GM23338 (cell line): ENCODE measurements around the gene GRM4.

Experiments used
- CREB1 ChIP-seq: fragments of 250-450 bp; sonication (Bioruptor Pico); IDR thresholded peaks from 2 replicates; pipeline ENCODE4 v1.5.0; 2020; ENCODE audit warnings: low read depth, mild to moderate bottlenecking, moderate library complexity
- CTCF ChIP-seq, 2 experiments: fragments of 200-600 bp in 1 of 2; sonication (generic) in 1 of 2; conservative IDR thresholded peaks; 2 replicates each; pipeline versions ENCODE4 v1.5.1 to v1.6.1; 2016 to 2017; ENCODE audit warnings: antibody characterized with exemption in 2 of 2, low read depth in 2 of 2, mild to moderate bottlenecking in 2 of 2, moderate library complexity in 1 of 2
- ETS1 ChIP-seq: IDR thresholded peaks from 2 replicates; pipeline ENCODE4 v1.6.1; 2016; ENCODE audit warnings: antibody characterized with exemption
- EZH2 ChIP-seq: fragments of 200-600 bp; sonication (generic); IDR thresholded peaks from one replicate; pipeline ENCODE4 v1.8.0; 2017; ENCODE audit warnings: antibody characterized with exemption, mild to moderate bottlenecking, low read depth; ENCODE audit not compliant: unreplicated experiment
- EZH2phosphoT487 ChIP-seq: fragments of 200-600 bp; sonication (generic); IDR thresholded peaks from one replicate; pipeline ENCODE4 v1.8.1; 2018; ENCODE audit warnings: antibody characterized with exemption; ENCODE audit not compliant: unreplicated experiment
- JUNB ChIP-seq: IDR thresholded peaks from one replicate; pipeline ENCODE4 v1.6.1; 2016; ENCODE audit warnings: antibody characterized with exemption; ENCODE audit not compliant: unreplicated experiment
- NANOG ChIP-seq: IDR thresholded peaks from 2 replicates; pipeline ENCODE4 v1.6.1; 2016; ENCODE audit warnings: antibody characterized with exemption, borderline replicate concordance
- POLR2AphosphoS5 ChIP-seq: IDR thresholded peaks from 2 replicates; pipeline ENCODE4 v1.6.1; 2016; ENCODE audit warnings: antibody characterized with exemption, low read depth
- REST ChIP-seq: IDR thresholded peaks from one replicate; pipeline ENCODE4 v1.6.1; 2018; ENCODE audit warnings: antibody characterized with exemption; ENCODE audit not compliant: unreplicated experiment
- STAT1 ChIP-seq: IDR thresholded peaks from one replicate; pipeline ENCODE4 v1.6.1; 2016; ENCODE audit warnings: antibody characterized with exemption; ENCODE audit not compliant: unreplicated experiment
- ZNF114 ChIP-seq: fragments of 250-450 bp; sonication (Bioruptor Pico); IDR thresholded peaks from 2 replicates; pipeline ENCODE4 v1.5.0; 2020; ENCODE audit warnings: mild to moderate bottlenecking, moderate library complexity
- ZNF331 ChIP-seq: fragments of 250-450 bp; sonication (Bioruptor Pico); IDR thresholded peaks from 2 replicates; pipeline ENCODE4 v1.5.0; 2020; ENCODE audit warnings: low read depth, mild to moderate bottlenecking, moderate library complexity
- ZNF462 ChIP-seq: fragments of 250-450 bp; sonication (Bioruptor Pico); IDR thresholded peaks from 2 replicates; pipeline ENCODE4 v1.5.0; 2020; ENCODE audit warnings: mild to moderate bottlenecking, moderate library complexity

GRCh38 chr6:33983109-33983716, 162.7 kb downstream of the GRM4 start:
- TF ChIP-seq CTCF (conservative IDR thresholded peaks at IDR 0.05; ENCODE audit: low read depth in 2 of 2) (0 out of 4 replicates have a peak, but pooled peaks of 1 of the 2 experiments have one; percentile 8), REST (no peak), ETS1 (no peak), EZH2 (no peak), CREB1 (no peak), STAT1 (no peak), POLR2AphosphoS5 (no peak), ZNF331 (no peak), NANOG (no peak), EZH2phosphoT487 (no peak), JUNB (no peak), ZNF462 (CRISPR knock-in tag) (no peak), ZNF114 (CRISPR knock-in tag) (no peak)
